Anterior cingulate cortex (tissue), 58 donors: Measurements from ENCODE around the gene SOSTDC1.
"Not testable (repeated sequence)": the region's sequence is repeated elsewhere in the genome, so short reads cannot be mapped to it uniquely, and the experiment has no call there.

ENCODE experiments used
- DNase-seq, 58 donors: peaks; one replicate each; lab custom pipeline; 2025; lab: John Stamatoyannopoulos, UW

The SOSTDC1 gene, protein sequence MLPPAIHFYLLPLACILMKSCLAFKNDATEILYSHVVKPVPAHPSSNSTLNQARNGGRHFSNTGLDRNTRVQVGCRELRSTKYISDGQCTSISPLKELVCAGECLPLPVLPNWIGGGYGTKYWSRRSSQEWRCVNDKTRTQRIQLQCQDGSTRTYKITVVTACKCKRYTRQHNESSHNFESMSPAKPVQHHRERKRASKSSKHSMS

DNA sequence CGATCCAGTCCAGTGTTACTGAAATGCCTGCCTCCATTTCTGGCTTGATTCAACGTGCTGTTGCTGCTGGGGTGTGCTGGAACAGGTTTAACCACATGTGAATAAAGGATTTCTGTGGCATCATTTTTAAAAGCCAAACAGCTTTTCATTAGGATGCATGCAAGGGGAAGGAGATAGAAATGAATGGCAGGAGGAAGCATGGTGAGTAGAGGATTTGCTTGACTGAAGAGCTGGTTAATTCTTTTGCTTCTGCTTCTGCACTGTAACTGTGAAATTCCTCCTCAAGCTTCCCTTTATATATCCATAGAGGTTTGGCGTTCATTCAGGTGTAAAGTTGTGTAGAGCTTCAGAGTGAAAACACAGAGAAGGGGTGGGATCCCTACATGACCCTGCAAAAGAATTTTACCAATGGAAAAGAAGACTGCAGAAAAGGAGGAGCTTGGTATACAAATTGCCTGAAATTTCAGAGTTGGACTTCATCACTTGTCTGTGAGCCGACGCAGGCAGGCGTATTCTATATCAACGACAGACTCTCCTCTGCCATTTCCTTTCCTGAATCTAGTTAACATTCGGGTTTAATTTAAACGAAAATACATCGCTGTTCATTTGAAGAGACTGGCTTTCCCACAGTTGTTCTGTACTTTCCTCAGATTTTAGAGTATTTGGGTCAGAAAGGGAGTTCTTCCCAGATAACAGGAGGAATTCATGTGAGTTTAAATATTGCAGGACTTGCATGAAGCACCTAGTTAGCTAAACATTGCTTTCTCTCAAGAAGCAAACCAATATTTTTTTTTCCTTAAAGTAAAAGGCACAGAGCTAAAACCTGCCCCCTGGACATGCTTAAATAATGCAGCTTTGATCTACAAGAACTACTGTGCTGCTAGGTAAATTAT, at the start of gene SOSTDC1:
SOSTDC1 (minus strand) TSS at position 270 of the 893 bp plus-strand sequence; CDS start at position 200, 70 bp downstream.
- peak in 3 of 58 donors; percentile 2 to 26 (median 9) for DNase-seq

DNA sequence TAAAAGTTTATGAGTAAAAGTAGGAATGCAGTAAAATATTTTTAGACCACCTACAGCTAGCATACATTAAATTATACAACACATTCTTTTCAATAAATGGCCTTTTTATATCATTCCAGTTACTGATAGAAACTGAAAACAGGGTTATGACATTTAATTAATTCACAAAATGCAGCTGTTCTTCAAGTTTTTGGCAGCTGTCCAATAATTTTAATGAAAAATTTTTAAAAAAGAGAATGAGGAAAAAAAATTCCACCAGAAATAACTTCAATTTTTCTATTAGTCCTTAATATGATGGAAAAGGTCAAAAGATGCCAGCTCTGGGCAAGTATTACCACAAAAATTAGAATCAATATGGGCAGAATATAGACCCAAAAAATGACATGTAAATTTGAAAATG, 49.2 kb upstream of the SOSTDC1 start:
- DNase-seq = no peak

DNA sequence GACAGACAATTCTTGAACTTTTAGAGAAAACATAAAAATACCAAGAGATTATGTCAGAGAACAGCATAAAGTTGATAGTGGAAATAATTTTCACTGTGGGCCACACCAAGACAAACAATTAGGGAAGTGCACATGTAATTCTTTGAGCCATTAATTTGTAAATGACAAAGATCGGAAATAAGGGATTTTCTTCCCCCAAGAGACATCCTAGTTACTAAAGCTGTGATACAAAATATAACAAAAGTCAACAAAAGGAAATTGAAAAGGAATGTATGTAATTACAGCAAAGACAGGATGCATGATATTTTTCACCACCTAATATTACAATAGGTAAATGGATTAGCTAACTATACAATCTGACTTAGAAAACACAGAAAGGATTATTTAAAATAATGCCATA, 48.7 kb upstream of the SOSTDC1 start:
- DNase-seq = no peak

DNA sequence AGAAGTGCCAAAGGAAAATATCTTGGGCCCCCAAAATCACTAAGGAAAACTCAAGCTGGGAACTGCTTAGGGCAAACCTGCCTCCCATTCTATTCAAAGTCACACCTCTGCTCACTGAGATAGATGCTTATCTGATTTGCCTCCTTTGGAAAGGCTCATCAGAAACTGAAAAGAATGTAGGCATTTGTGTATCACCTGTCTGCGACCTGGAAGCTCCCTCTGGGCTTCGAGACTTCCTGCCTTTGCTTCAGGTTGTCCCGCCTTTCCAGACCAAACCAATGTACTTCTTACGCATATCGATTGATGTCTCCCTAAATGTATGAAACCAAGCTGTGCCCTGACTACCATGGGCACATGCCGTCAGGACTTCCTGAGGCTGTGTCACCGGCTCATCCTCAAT, 46.6 kb upstream of the SOSTDC1 start:
- no peak for DNase-seq

DNA sequence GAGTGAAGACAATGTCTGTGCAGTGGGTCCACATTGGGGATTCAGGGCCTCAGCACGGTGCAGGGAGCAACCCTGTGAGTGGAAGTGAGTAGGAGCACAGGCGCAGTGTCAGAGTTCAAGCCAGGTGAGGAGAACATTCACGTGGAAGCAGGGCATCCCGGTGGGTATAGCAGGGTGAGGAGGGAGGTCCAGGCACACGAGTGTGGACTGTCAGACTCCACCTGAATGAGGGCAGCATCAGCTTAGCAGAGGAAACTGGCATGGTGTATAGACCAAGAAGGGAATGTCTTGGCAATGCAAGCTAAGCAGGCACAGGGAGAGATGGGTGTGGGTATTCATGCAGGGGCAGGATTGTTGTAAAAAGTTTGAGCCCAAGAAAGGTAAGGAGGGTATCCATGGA, 45.8 kb upstream of the SOSTDC1 start:
- no peak for DNase-seq

DNA sequence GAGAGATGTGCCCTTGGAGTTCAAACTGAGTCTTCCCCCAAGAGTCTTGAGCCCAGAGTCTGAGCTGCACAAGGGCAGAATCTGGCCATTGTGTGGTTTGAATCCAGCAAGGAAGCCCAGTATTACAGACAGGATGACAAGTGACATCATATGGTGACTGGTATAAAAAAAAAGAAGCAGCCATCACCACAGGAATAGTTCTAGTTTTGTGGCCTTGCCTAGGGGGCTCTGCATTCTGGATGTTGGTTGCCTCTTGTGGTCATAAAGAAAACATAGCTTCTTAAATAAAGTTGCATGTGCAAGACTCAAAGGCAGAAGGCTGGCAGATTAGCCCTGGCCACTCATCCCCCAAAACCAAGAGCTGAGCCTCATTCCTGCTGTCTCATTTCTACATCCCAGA, 44.3 kb upstream of the SOSTDC1 start:
- no peak for DNase-seq

DNA sequence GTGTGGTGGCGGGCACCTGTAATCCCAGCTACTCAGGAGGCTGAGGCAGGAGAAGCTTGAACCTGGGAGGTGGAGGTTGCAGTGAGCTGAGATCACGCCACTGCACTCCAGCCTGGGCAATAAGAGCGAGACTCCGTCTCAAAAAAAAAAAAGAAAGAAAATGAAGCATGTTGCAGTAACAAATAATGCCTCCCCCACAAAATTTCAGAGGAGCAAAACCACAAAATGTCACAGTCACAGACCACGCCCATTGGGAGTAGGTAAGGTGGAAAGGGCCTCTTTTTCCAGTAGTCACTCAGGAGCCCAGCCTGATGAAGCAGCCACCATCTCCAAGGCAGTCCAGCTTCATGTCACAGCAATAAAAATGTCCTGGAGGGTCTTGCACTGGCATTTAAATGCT, 40.9 kb upstream of the SOSTDC1 start:
- not testable (repeated sequence) for DNase-seq

DNA sequence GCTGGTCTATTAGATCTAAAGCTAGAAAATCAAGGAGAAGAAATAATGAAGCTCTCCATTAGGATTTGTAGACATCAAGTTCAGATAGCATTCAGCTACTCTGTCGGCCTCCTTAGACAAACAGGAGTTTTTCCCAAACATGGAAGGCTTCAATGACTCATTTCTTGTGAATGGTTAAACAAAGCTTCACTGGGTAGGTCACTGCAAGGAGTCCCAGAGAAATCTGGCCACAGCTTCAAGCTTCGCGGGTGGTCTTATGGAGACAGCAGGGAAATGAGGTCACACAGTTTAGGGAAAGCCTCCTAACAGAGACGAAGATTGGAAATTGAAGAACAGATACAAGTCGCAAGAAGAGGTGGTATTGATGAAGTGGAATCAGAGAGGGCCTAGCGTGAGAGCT, 38.5 kb upstream of the SOSTDC1 start:
- no peak for DNase-seq

DNA sequence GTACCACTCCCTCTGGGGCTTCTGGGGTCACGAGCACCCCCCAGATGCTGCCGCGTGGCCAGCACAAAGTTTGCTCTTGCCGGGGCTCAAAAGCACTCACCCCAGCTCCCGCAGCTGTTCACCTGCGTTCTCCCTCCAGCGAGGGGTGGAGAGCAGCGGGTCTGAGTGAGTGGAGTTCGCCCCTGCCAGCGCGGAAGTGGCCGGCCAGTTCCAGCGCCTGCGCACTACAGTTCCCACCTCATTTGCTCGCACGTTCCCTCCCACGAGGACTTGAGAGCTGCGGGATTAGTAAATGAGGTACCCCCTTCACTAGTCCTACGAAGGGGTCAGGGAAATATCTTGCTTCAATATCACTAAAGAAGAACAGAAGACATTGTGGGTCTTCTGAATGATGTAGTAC, 36.8 kb upstream of the SOSTDC1 start:
- no peak for DNase-seq

DNA sequence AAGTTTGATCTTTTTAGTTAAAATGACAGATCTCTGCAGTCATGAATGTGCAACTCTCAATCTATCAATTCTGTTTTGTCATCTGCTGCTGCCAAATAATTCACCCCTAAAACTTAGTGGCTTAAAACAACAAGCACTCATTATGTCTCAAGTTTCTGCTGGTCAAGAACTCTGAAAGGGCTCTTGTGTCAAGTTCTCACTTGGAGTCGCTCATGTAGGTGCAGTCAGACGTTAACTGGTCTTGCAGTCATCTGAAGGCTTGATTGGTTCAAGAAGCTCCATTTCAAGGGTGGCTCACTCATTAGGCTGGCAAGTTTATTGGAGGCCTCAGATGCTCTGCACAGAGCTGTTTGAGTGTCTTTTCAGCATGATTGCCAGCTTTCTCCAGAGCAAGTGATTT, 32.6 kb upstream of the SOSTDC1 start:
- DNase-seq = no peak

DNA sequence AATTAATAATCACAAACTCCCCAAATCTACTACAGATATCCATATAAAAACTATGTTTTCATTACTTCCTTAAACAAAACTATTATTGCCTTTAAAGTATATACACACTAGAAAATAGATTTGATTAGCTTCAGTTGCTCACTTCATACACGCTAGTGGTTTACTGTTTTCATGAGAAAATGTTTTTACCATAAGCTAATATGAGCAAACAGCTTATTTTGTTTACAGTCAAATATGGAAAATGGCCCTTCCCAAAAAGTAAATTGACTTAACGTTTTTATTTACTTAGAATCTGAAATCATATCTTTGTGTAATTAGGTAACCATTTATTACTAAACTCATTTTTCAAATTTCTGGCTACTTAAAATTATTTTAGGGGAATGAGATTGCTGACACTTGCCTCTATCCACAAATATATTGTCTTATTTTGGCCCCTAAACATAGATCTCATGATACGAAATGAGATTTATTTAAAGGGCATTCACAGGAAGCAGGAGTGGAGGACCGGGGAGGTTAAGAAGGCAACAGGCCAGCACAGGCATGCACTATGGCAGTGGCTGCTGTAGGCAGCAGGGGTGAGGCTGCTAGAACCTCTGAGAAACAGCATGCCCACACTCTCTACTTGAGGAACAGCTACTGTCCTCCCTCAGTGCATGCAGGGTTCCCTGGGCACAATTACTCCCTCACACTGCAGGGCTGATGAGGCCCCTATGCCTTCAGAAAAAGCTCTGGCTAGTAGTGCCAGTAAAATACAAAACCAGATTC, 29.6 kb upstream of the SOSTDC1 start:
- no peak for DNase-seq

DNA sequence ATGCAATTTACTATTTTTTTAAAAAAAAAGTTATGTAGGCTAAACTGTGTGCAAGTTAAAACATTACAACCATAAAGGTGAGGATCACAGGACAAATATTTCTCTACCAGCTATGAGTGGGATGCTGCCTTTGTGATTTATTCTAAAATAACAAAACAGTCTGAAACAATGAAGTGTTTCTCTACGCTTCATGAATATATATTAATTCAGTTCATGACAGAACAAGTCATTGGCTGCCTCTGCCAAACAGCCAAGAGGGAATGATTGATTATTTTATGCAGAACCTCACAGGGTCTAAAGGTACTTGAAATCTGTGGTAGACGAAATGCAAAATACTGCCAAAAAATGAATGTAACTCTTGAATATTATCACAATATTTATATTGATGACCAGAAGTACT, 29.0 kb upstream of the SOSTDC1 start:
- DNase-seq = no peak

DNA sequence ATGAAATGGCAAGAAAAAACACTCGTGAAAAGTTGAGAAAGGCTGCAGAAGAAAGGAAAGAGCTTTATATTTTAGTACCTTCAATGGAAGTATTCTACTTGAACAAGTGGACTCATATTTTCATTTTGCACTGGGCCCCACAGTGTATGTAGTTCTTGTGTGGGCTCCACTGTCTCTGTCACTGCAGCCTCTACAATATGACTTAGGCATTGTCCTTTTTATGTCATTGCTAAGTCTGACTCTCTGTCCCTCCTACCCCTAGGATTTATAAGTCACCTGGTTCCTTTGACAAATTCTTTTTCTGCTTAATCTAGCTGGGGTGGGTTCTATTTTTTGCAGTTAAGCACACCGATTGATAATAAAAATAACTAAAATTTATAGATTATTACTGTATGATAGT, 27.7 kb upstream of the SOSTDC1 start:
- DNase-seq = no peak

DNA sequence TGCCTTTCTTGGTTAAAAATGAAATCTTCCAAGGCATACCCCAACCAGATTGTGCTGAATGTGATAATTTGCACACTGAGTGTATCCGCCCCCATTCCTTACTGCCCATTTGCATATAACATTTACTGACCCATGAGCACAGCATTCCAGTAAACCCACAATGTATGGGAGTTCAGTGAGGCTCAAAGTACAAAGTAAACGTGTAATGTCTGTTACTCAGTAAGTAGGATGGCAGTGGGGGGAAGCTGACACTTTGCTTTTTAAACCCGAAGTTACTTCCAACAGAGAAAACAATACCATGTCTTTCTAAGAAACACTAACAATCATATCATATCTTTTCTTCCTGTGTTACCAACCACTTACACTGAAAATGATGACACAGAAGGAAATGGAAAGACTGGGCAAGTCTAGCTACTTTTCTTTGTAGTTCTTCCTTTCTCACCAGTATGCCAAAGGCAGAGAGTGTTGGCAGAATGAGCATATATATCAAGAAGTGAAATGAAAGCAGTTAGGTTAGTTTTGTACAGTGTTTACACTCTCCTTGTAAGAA, 27.1 kb upstream of the SOSTDC1 start:
- no peak for DNase-seq

DNA sequence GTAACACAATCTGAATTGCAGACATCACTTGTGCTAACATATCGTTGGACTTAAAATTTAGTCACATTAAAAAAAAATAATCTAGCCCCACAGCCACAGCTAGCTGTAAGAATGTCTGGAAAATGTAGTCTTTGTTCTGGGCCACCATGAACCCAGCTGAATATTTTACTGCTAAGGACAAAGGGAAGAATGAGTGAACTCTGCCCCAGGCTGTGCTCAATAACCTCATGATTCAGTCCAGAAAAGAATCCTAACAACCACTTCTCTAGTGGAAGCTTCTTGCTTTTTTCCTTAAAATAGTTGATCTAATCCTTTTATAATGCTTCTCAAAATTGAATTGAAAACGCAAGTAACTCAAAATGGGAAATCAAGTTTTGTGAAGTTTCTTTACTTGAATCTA, 25.6 kb upstream of the SOSTDC1 start:
- no peak for DNase-seq

DNA sequence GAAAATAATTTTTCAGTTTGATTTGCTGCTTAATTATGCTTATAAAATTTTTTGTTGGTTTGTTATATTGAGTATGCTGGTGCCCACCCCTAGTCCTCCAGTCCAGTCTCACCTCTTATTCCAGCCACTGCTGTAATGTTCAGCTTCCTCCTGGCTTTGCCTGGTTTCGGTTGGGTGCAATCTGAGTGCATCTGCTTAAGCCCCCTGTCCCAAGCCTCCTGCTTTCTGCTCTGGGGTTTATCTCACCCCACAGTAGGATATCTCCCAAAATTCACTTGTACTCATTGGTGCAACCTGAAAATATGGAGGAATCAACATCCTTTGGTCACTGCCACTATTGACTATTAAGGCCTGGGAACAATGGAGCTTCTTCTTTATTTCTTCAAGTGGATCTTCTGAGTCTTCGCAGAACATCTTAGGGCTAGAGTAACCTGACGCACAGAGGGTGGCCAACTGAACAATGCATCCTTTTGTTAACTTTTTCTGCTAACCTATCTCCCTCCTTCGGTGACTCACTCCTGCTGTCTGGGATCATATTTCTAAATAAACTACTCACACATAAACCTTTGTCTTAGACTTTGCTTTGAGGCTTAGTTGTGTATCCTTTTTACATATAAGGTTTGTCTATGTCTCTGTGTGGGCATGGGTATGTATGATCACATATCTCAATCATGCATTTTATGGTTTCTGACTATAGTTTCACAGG, 19.1 kb upstream of the SOSTDC1 start:
- no peak for DNase-seq

DNA sequence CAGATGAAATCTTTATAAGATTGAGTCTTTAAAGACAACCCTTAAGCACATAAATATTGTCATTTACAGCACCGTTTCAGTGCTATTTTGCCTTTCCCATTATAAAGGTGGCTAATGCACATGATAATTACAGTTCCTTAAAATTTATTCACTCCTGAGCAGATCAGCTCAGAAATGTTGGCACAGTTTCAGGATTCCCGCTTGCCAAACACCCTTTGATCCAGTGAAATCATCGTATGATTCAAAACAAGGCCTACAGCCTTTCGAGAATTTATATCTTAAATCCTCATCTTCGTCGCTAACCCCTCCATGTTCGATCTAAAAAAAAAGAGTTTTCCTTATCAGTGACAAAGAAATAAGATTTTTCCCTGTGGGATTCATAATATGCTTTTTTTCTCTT, 14.1 kb upstream of the SOSTDC1 start:
- no peak for DNase-seq

DNA sequence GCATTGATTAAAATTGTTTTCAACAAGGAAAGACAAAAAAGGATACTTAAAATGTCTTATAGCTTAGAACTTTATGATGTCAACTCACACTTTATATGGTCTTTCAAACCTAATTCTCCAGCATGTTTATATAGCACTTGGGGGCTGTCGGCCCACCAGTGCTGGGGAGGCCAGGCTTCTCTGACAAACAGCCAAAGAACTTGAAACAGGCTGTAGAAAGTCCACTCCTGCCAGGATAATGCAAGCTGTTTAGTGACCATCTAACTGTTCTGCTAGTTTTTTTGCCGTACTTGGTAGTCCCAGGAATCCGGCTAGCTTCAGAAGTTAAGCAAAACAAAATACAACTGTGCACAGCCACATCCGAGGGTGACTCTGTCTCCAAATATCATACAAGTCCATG, 13.6 kb upstream of the SOSTDC1 start:
- no peak for DNase-seq

DNA sequence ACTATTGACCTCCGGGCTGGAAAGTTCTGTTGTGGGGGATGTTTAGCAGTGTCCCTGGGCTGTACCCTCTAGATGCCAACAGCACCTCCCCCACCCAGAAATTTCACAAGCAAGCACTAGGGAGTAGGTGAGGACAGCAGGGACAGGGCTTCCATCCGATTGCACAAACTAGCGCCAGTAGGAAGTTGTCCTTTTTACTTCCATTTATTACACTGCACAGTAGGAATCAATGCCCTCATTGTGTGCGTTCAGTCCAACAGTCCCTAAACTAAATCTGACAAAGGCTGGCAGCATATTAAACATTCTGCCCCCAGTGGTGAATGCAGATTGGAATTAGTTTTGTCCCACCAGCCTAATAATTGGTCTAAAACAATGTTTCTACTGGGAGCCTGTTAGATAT, 6.4 kb upstream of the SOSTDC1 start:
- peak in 3 of 58 donors; percentile 3 to 16 (median 9) for DNase-seq

DNA sequence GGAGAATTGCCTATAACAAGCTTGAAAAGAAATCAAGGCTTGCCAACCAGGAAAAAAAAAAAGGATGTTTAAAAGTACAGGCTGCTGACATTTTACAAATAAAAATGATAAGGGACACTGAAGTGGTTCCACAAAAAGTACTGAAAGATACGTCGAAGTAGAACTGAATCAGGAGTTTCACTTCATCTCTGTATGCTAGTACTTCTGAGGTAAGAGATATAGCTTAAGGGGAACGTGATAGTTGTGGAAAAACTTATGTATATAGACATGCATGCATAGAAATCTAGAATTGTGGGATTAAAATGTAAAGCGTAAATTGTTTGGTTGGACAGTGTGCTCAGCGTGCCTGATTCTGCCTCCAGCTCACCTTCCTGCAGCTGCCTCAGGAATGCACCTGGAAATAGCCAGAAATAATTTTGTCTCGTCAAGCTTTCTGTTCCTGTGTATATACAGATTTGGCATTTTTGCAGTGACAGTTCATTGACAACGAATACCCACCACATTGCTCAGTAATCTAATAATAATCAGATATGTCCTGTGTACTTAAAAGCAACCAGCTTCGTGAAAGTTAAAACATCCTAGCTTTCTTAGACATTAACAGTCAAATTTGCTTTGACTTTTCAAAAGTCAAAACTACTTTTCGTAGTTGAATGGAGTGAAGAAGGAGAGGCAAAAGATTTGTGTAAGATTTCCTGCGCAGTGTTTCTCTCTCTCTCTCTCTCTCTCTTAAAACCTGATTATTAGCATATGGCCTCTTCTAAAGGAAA, 1.4 kb downstream of the SOSTDC1 start:
- no peak for DNase-seq
